Right kidney (tissue), 1 donor: ENCODE results near the gene FAM114A1.
"Not testable (repeated sequence)": the region's sequence is repeated elsewhere in the genome, so short reads cannot be mapped to it uniquely, and the experiment has no call there.

ENCODE experiments used
- DNase-seq: peaks from one replicate; pipeline ENCODE4 v3.0.0-alpha.2; 2016

FAM114A1 gene

GRCh38 chr4:38967260-38968095 is 99.9 kb downstream of the FAM114A1 start:
- DNase-seq, result no peak

GRCh38 chr4:38968668-38969067 is 101.1 kb downstream of the FAM114A1 start:
- DNase-seq, result no peak

- DNase-seq, result no peak
Measured at GRCh38 chr4:38976308-38976707, 108.7 kb downstream of the FAM114A1 start.

GRCh38 chr4:38979081-38979480 is 111.5 kb downstream of the FAM114A1 start:
- DNase-seq, result no peak

GRCh38 chr4:38979511-38980230 is 112.1 kb downstream of the FAM114A1 start:
- no peak for DNase-seq

- DNase-seq, result no peak
Measured at GRCh38 chr4:38980903-38981676, 113.5 kb downstream of the FAM114A1 start.

- no peak for DNase-seq
Measured at GRCh38 chr4:38982361-38983095, 114.9 kb downstream of the FAM114A1 start.

- no peak for DNase-seq
Measured at GRCh38 chr4:38983291-38983690, 115.7 kb downstream of the FAM114A1 start.

GRCh38 chr4:38983787-38984598 is 116.4 kb downstream of the FAM114A1 start:
- no peak for DNase-seq

GRCh38 chr4:38985410-38986100 is 117.9 kb downstream of the FAM114A1 start:
- DNase-seq, result no peak

- DNase-seq, result no peak
Measured at GRCh38 chr4:38987491-38987890, 119.9 kb downstream of the FAM114A1 start.

GRCh38 chr4:38988353-38988752 is 120.7 kb downstream of the FAM114A1 start:
- not testable (repeated sequence) for DNase-seq

- DNase-seq, result no peak
Measured at GRCh38 chr4:38989487-38989886, 121.9 kb downstream of the FAM114A1 start.

GRCh38 chr4:38990241-38990640 is 122.6 kb downstream of the FAM114A1 start:
- DNase-seq, result no peak

- no peak for DNase-seq
Measured at GRCh38 chr4:38993683-38994082, 126.1 kb downstream of the FAM114A1 start.

- no peak for DNase-seq
Measured at GRCh38 chr4:38994135-38994534, 126.5 kb downstream of the FAM114A1 start.
